ENCODE measurements around the gene S100A6. TPM values are rescaled to one million over a fixed set of nuclear protein-coding genes. Genes with fewer than 3 reads are reported as not detected.

The S100A6 gene
- total RNA-seq, 4 donors from 2014 or later: 595 to 840 (median 634) TPM

DNA sequence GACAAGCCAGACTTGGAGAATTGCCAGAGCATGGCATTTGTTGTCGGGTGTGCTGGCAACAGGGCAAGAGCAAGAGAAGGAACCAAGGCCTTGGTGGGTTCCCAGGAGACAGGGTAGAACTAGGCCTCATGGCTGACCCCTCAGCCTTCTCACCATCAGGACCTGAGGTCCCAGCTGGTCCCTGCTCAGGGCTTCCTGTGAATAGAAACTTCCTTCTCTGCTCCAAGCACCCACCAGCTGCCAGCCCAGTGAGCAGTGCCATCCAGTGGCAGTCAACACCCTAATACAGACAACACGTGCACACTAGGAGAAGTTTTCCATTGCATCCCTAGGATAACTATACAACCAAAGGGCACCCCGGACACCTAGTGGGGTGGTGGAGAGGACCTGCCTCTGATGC, 22.8 kb downstream of the S100A6 start:
- H3K4me1 ChIP-seq: peaks cover 0 to 18% (median 10%) of the 10 kb centered on the region in 3 donors
- H3K9me3 ChIP-seq: no peaks in the 10 kb centered on the region
- H3K36me3 ChIP-seq: no peaks in the 10 kb centered on the region
- 50% methylated on average over 1 of the region's 3 CpGs; no CpG with 5 or more reads in 1 of the 2 donors for WGBS, 2 donors (ENCODE audit: low coverage in 1 of 2)
- no peaks in the 10 kb centered on the region for H3K27me3 ChIP-seq
- H3K4me3 ChIP-seq: no peak overlapping the region
- TF ChIP-seq EP300 (IDR thresholded peaks at IDR 0.05) (no peak), POLR2AphosphoS5 (IDR thresholded peaks at IDR 0.05) (no peak), POLR2A (IDR thresholded peaks at IDR 0.05) (no peak)
- TF ChIP-seq, protein P1, sequence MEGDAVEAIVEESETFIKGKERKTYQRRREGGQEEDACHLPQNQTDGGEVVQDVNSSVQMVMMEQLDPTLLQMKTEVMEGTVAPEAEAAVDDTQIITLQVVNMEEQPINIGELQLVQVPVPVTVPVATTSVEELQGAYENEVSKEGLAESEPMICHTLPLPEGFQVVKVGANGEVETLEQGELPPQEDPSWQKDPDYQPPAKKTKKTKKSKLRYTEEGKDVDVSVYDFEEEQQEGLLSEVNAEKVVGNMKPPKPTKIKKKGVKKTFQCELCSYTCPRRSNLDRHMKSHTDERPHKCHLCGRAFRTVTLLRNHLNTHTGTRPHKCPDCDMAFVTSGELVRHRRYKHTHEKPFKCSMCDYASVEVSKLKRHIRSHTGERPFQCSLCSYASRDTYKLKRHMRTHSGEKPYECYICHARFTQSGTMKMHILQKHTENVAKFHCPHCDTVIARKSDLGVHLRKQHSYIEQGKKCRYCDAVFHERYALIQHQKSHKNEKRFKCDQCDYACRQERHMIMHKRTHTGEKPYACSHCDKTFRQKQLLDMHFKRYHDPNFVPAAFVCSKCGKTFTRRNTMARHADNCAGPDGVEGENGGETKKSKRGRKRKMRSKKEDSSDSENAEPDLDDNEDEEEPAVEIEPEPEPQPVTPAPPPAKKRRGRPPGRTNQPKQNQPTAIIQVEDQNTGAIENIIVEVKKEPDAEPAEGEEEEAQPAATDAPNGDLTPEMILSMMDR (IDR thresholded peaks at IDR 0.05): no peak
- no peak for ATAC-seq
- H3K27ac ChIP-seq: no peak overlapping the region

DNA sequence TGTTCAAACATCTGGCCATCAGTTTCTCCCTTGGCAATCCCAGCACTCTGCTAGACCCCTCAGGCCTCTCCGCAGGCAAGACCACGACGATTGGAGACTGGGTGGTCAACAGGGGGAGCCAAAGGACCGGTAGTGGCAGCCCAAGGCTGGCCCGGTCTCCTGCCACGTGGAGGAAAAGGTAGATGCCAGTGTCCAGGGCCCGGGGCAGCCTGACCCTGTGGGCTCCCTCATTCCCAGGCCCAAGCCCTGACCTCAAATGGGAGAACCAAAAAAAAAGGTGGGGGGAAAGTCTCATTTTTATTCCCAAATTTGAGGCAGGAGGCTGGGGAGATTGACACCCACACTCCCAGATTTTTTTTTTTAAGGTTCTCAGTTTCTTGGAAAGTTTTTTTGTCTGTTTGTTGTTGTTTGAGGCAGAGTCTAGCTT, 24.8 kb downstream of the S100A6 start:
- no peaks in the 10 kb centered on the region for H3K36me3 ChIP-seq
- peak overlapping the region in 1 of 4 donors; percentile 36 for H3K27ac ChIP-seq
- H3K27me3 ChIP-seq: no peaks in the 10 kb centered on the region
- ATAC-seq: peak; percentile 63
- no peak for TF ChIP-seq POLR2A (IDR thresholded peaks at IDR 0.05)
- TF ChIP-seq, protein P1 (IDR thresholded peaks at IDR 0.05): peak; percentile 87 to 95 (median 88)
- TF ChIP-seq POLR2AphosphoS5 (IDR thresholded peaks at IDR 0.05): peak; percentile 39
- no peak for TF ChIP-seq EP300 (IDR thresholded peaks at IDR 0.05)
- 0% methylated on average over 3 of the region's 7 CpGs; no CpG with 5 or more reads in 1 of the 2 donors for WGBS, 2 donors (ENCODE audit: low coverage in 1 of 2)
- peaks cover 3 to 39% (median 18%) of the 10 kb centered on the region in 3 donors for H3K4me1 ChIP-seq
- H3K4me3 ChIP-seq: no peak overlapping the region
- H3K9me3 ChIP-seq: no peaks in the 10 kb centered on the region

DNA sequence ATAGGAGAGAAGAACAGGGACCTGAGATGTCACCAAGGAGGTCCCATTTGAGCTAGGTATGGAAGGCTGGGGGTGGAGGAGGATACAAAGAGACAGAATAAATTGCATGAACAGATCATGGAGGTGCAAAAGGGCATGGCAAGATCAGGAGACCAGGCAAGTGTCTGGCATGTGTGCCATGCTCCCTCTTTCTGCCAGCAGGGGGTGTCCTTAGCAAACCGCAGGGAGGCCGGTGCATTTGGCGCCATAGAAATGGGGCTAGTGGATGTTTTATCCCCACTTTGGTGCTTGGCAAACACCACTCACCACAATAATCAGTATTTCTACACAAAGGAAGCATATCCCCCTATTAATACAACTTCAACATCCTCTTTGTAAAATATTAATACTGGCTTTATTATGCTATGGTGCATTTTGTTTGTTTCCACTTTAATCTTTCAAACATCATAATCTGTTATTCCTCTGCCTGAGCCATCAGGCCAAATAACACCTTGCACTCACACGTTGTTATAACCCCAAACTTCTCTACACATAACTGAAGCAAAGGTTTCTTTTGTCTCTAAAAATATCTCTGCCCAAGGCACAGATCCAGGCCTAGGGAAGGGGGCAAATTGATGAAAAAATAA, 25.9 kb downstream of the S100A6 start:
- ATAC-seq: no peak
- no peaks in the 10 kb centered on the region for H3K9me3 ChIP-seq
- H3K27ac ChIP-seq: peak overlapping the region in 1 of 4 donors; percentile 36
- WGBS, 2 donors (ENCODE audit: low coverage in 1 of 2): 63 to 79% methylated on average over 4 of the region's 4 CpGs
- H3K4me1 ChIP-seq: peaks cover 3 to 36% (median 18%) of the 10 kb centered on the region in 3 donors
- TF ChIP-seq EP300 (IDR thresholded peaks at IDR 0.05) (no peak), POLR2A (IDR thresholded peaks at IDR 0.05) (no peak), POLR2AphosphoS5 (IDR thresholded peaks at IDR 0.05) (no peak)
- TF ChIP-seq, protein P1 (IDR thresholded peaks at IDR 0.05): peak in 3 of 4 experiments; percentile 37 to 63 (median 47)
- H3K4me3 ChIP-seq: no peak overlapping the region
- H3K36me3 ChIP-seq: no peaks in the 10 kb centered on the region
- H3K27me3 ChIP-seq: no peaks in the 10 kb centered on the region

DNA sequence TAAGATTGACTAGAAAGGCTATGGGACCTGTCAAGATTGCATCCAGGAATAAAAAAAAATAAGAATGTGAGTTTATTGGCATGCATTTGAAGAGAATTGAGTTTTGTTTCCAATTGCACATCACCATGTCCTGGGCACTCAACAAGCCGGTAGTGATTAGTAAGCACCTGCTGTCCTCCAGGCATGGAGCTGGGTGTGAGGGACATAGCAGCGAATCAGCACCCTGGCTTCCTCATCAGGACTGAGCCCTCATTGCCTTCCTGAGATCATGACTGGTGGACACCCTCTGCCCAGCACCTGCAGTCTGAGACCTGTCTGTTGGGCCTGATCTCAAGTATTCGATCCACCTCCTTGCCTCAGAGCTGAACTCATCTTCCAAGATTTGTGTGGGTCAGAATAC, 26.8 kb downstream of the S100A6 start:
- WGBS, 2 donors (ENCODE audit: low coverage in 1 of 2): 100% methylated on average over 3 of the region's 3 CpGs; no CpG with 5 or more reads in 1 of the 2 donors
- ATAC-seq: no peak
- Histone ChIP-seq H3K9me3 (no peaks in the 10 kb centered on the region), H3K27me3 (no peaks in the 10 kb centered on the region), H3K27ac (no peak overlapping the region), H3K4me1 (peaks cover 3 to 36% (median 18%) of the 10 kb centered on the region in 3 donors), H3K36me3 (no peaks in the 10 kb centered on the region), H3K4me3 (no peak overlapping the region)
- TF ChIP-seq, protein P1 (IDR thresholded peaks at IDR 0.05): no peak
- TF ChIP-seq POLR2AphosphoS5 (IDR thresholded peaks at IDR 0.05) (no peak), POLR2A (IDR thresholded peaks at IDR 0.05) (no peak), EP300 (IDR thresholded peaks at IDR 0.05) (no peak)

All from gastroesophageal sphincter (tissue), 4 donors.